ENCODE data around the gene SLC12A4.
"Not testable (repeated sequence)": the region's sequence is repeated elsewhere in the genome, so short reads cannot be mapped to it uniquely, and the experiment has no call there.

GRCh38 chr16:67937713-67938112, 30.7 kb downstream of the SLC12A4 start:
- TF ChIP-seq, protein P1, sequence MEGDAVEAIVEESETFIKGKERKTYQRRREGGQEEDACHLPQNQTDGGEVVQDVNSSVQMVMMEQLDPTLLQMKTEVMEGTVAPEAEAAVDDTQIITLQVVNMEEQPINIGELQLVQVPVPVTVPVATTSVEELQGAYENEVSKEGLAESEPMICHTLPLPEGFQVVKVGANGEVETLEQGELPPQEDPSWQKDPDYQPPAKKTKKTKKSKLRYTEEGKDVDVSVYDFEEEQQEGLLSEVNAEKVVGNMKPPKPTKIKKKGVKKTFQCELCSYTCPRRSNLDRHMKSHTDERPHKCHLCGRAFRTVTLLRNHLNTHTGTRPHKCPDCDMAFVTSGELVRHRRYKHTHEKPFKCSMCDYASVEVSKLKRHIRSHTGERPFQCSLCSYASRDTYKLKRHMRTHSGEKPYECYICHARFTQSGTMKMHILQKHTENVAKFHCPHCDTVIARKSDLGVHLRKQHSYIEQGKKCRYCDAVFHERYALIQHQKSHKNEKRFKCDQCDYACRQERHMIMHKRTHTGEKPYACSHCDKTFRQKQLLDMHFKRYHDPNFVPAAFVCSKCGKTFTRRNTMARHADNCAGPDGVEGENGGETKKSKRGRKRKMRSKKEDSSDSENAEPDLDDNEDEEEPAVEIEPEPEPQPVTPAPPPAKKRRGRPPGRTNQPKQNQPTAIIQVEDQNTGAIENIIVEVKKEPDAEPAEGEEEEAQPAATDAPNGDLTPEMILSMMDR (IDR thresholded peaks at IDR 0.05) = not testable (repeated sequence)
- not testable (repeated sequence) for TF ChIP-seq POLR2A, POLR2AphosphoS5, EP300 (IDR thresholded peaks at IDR 0.05)

Data from stomach (tissue), 4 donors.